Vagina (tissue), 2 donors: ENCODE results near the gene PTP4A1.

ENCODE experiments used
- POLR2A ChIP-seq, 2 donors: fragments of 450-650 bp; IDR thresholded peaks; one replicate each; pipeline ENCODE4 v1.6.1; 2017; ENCODE audit warnings: antibody characterized with exemption in 2 of 2, mild to moderate bottlenecking in 2 of 2, moderate library complexity in 2 of 2
- POLR2AphosphoS5 ChIP-seq, 2 donors: sonication (generic); formaldehyde crosslinking; IDR thresholded peaks; one replicate each; pipeline ENCODE4 v1.9.0; 2017; ENCODE audit warnings: antibody characterized with exemption in 2 of 2, mild to moderate bottlenecking in 2 of 2, low read depth in 1 of 2; ENCODE audit not compliant: insufficient read depth in 1 of 2
- TF ChIP-seq, protein P1 (sequence below), 3 experiments: fragments of 450-650 bp in 2 of 3; fragments of 200-600 bp in 1 of 3; sonication (generic) in 1 of 3; IDR thresholded peaks; one replicate each; pipeline ENCODE4 v1.5.1; 2017 to 2019; ENCODE audit warnings: antibody characterized with exemption in 3 of 3, mild to moderate bottlenecking in 2 of 3, moderate library complexity in 2 of 3

DNA sequence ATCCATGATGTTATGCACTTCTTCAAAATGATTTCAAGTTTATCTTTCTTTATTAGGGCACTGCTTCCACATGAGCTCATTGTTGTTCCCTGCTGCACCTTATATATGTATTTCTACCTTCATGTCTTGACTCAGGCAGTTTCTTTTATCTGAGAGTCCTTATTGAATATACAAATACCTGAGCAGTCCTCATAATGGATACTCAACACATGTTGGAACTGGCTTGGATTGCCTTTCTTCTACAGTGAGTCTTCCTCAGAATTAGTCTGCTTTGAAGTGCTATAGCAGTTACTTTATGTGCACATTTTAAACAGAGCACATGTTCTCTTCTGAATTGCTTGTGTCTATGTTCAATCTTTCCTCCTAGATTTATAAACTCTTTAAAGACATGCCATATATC lies 45.3 kb upstream of the PTP4A1 start:
- TF ChIP-seq POLR2AphosphoS5 (IDR thresholded peaks at IDR 0.05; ENCODE audit: insufficient read depth in 1 of 2, low read depth in 1 of 2): no peak
- no peak for TF ChIP-seq POLR2A (IDR thresholded peaks at IDR 0.05)
- TF ChIP-seq, protein P1, sequence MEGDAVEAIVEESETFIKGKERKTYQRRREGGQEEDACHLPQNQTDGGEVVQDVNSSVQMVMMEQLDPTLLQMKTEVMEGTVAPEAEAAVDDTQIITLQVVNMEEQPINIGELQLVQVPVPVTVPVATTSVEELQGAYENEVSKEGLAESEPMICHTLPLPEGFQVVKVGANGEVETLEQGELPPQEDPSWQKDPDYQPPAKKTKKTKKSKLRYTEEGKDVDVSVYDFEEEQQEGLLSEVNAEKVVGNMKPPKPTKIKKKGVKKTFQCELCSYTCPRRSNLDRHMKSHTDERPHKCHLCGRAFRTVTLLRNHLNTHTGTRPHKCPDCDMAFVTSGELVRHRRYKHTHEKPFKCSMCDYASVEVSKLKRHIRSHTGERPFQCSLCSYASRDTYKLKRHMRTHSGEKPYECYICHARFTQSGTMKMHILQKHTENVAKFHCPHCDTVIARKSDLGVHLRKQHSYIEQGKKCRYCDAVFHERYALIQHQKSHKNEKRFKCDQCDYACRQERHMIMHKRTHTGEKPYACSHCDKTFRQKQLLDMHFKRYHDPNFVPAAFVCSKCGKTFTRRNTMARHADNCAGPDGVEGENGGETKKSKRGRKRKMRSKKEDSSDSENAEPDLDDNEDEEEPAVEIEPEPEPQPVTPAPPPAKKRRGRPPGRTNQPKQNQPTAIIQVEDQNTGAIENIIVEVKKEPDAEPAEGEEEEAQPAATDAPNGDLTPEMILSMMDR (IDR thresholded peaks at IDR 0.05): no peak
